HG03442 (cell line): Measurements from ENCODE around the gene HSPB1.
"Not testable (repeated sequence)": the region's sequence is repeated elsewhere in the genome, so short reads cannot be mapped to it uniquely, and the experiment has no call there.

Experiments used
- ATAC-seq: cut with Tn5 transposase; IDR thresholded peaks from one replicate; pipeline ENCODE4 v1.9.1; 2021; ENCODE audit warnings: mild to moderate bottlenecking, moderate library complexity; ENCODE audit not compliant: unreplicated experiment

Gene HSPB1

DNA sequence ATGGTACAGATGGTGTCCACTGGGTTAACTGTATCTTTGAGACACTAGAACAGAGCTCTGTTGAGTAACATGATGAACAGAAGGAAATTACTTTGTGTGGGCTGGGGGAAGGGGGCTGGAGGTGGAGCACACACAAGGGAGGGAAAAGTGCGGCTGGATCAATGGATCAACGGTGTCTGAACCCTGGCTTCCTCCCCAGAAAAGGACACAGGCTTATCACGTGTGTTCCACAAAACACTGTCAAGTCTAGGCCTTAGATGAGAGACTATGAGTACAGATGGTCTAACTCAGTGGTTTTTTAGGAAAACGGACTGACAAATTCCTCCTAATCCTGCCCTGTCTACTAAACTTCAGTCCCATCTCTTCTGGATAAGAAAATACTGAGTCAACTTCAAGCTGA, 27.8 kb downstream of the HSPB1 start:
- no peak for ATAC-seq

DNA sequence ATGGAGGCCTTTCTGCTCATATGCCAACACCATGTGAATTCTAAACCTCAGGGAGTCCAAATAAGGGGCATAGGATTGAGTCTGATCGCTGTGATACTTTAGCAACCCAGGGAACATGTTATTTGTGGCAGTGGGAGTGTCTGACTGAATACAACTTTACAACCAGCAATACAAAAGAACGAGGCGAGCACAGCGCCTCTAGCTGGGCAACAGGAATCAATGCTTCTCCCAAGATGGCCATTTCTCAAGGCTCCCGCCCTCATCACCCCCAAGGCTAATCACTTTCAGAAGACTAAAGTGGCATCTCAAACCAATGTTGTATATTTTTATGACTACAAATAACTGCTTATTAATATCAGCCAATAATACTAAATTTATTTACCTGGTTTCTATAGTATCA, 28.2 kb downstream of the HSPB1 start:
- no peak for ATAC-seq

DNA sequence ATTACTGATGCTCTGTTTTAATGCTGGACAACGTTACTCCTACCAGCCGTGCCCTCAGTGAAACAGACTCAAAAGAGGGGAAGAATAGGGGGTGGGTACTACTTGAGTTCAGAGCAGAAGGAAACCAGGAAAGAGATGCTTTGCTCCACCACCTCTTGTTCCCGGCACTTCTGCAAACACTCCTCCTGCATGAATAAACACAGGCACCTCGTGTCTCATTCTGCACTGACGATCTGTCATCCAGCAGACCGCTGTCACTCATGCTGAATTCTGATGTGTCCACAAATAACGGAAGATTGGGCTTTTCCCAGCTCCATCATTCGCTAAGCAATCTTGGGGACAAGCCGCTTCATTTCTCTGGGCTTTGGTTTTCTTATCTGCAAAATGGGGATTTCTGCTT, 29.6 kb downstream of the HSPB1 start:
- no peak for ATAC-seq

DNA sequence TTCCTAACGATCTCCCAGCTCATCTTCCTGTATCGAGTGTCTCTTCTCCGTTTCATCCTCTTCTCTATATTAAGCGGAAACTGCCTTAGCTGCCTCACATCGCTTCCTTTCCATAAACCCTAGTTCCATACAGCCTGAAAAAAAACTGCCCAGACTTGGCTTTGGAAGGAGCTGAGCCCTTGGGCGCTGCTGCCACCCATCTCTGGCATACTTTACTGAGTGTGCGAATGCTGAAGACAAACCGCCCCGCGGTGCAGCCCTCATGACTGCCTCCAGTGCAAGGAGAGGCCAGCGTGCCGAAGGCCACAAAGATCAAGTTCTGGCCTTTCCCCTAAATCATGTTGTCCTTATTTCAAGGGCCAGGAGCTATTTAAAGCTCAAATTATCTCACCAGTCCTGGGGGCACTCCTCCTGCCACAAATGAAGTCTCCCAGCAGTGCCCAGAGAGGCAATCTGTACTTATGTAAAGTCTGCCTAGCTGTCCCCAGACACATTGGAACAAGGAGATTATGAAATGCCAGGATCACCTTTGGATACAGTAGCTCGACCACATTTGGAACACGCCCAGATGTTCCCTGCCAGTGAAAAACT, 31.1 kb downstream of the HSPB1 start:
- no peak for ATAC-seq

DNA sequence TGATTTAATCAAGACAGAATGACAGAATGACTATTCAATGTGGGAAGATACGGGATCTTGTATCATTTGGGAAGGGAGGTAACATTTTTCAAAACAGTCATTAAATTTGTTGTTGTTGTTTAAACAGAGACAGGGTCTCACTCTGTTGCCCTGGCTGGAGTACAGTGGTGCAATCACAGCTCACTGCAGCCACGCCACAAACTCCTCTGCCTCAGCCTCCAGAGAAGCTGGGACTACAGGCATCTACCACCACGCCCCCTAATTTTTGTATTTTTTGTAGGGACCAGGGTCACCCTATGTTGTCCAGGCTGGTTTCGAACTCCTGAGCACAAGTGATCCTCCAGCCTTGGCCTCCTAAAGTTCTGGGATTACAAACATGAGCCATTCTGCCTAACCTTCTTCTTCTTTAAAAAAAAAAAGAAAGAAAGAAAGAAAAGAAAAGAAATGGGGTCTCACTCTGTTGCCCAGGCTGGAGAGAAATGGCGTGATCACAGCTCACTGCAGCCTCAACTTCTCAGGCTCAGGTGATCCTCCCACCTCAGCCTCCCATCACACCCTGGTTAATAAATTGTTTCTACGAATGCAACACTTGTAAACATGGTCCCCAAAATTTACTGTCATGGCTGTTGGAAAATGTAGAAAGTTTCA, 32.0 kb downstream of the HSPB1 start:
- ATAC-seq = no peak

DNA sequence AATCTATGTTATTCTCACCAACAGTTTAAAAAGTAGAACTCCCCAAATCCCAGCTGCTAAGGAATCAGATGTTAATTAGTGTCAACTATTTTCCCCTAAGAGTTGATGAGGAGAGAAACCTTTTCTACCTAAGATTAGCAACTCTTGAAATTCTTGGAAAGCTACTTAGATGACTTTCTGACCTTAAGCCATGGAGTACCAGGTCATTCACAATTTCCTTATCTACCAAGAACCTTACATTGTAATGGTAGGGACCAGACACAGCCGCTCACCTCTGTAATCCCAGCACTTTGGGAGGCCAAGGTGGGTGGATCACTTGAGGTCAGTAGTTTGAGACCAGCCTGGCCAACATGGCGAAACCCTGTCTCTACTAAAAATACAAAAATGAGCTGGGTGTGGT, 32.9 kb downstream of the HSPB1 start:
- ATAC-seq = not testable (repeated sequence)

DNA sequence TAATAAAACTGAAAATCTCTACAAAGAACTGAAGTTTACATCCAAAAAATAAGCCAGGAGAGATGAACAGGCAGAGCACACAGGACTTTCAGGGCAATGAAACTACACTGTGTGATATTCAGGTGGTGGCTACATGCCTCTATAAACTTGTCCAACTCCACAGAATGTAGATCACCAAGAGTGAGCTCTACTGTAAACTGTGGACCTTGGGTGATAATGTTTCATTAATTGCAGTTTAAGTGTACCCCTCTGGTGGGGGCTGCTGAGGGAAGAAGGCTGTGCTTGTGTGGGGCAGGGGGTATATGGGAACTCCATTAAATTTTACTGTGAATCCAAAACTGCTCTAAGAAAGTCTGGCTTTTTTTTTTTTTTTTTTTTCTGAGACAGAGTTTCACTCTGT, 33.6 kb downstream of the HSPB1 start:
- no peak for ATAC-seq

DNA sequence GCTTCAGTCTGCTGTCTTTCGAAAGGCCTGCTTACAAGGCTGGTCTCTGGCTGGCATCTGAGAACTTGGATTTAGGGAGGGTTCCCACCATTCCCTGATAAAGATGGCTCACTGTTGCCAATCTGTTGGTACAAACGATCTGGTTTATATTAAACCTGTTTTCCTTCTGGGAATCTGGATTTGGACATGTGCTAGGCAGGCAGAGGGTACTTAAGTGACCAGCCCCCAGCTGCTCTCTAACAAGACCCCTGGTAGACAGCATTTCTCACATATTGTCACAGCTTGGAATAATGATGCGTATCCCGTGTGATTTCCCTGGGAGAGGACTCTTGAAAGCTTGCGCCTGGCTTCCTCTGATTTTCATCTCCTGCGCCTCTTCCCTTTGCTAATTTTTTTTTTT, 34.7 kb downstream of the HSPB1 start:
- ATAC-seq = no peak

DNA sequence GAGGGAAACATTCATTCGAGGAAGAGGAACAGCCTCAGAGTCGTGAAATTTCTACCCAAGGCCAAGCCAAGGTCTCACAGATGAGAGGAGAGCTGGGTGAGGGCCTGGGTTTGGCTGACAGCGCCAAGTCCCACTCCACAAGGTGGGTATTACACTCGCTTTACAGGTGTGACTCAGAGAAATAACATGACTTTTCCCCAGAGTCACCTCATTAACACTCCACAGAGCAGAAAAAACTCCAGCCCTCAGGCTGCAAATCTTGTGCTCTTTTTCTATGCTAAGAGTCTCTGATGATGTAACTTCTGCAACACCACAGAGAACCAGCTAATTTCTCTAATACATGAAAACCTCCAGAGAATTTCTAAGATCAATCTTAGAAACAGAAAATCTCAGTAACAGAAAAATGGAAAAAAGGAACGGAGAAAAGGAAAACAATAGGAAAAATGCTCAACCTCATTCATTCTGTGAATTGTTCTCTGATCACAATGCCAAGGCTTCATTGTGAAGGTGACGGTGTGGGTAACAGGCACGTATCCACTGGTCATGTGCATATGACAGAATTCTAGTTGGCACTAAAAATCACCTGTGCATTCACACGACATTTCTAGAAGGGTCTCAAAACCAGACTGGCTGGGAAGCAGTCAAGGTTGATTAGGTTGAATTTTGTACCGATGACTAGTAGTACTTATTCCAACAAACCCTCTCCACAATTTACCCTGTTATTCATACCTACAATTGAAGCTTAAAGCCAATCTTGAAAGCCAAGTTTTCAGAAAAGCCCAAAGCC, 36.0 kb downstream of the HSPB1 start:
- ATAC-seq = no peak

DNA sequence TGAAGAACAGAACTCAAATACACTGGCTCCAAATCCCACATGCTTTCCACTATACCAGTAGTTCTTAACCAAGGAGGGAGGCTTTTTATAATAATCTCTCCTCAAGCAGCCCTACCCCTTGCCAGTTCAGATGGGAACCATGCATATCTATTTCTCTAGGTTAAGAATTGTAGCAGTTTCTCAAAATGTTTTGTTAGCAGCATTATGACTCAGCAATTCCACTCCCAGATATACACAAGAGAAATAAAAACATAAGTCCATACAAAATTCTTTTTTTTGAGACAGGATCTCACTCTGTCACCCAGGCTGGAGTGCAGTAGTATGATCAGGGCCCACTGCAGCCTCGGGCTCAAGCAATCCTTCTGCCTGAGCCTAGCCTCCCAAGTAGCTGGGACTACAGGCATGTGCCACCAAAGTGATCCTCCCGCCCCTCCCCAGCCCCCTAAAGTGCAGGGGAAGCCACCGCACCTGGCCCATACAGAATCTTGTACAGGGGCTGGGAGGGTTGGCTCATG, 38.2 kb downstream of the HSPB1 start:
- ATAC-seq = no peak

DNA sequence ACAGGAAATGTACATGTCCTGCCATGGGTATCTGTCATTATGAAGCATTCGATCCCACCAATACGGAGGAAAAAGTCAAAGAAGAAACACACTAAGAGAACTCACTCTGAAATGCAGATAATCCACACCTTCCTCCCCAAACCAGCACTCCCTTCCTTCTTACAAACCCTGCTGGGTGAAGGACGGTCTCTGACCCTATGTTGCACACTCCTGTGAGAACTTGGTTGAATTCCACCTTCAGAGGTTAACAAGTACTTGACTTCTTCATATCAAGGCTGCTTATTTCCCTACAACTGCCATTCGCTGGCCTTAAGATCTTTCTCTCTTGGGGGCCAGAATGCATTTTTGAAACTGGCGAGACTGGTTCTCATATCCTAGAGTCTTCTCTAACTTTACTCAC, 39.7 kb downstream of the HSPB1 start:
- no peak for ATAC-seq

DNA sequence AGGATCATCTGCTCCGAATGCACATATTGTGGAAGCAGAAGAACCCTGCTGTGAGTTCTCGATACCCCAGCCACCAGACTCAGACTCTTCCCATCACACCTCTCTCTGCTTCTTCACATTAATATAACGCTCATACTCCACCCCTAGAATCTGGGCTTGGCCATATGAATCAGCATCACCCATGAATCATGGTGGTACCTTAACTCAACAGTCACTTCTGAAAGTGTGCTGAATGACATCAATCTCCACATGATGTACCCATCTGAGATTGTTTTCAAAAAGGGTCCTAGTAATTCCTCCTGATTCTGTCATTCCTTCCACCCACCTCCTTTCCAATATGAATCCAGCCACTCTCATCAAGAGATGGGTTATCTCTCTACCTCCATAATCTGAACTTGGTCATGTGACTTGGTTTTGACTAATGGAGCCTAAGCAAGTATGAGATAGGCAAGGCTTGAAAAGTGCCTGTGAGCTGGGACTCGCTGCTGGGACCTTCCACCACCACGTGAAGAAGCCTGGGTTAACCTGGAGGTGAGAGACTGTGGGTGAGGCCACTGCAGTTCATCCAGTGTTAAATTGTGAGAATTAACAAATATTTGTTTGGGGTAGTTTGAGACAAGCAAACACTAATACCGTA, 40.9 kb downstream of the HSPB1 start:
- ATAC-seq = no peak

DNA sequence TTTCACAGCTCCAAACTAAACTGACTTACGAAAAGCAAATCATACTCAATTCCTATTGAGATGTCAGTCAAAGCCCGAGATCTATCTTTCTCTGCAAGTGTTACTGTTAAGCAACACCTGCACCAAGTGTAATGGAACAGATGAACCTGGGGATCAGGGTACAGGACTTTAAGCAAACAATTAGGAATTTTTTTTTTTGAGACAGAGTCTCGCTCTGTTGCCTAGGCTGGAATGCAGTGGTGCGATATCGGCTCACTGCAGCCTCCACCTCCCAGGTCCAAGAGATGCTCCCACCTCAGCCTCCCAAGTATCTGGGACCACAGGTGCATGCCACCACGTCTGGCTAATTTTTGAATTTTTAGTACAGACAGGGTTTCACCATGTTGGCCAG, 41.5 kb downstream of the HSPB1 start:
- no peak for ATAC-seq

DNA sequence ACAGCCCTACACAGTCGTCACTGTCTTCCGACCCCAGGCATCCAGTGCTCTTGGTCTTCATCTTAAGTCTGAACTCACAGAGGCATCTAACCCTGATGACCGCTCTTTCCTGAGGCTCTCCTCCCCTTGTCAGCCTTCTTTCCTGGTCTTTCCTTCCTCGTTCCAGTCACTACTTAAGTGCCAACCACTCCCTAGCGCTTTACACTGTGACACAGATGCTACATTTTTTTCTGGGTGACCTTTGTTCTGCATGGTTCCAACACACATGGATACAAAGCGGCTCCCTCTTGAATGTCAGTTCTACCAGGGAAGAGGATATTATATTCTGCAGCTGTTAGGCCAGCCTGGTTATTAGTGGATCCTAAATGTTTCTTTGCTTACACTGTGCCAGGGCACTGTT, 43.6 kb downstream of the HSPB1 start:
- no peak for ATAC-seq

DNA sequence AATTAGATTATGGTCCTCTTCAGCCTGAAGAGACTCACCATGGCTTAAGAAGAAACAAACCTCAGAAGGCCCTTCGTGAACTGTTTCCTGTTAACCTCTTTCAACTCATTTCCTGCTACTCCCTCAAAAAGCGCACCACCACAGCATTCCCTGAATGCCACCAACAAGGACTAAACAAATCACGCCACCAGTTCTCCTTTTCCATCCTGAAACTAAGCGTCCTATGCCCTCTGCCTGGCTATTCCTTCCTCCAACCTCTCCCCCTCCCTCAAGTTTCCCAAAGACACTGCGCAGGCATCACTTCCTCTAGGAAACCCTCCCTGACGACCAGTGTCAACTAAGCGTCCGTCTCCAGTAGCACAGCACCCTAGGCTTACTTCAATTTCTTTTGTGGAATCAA, 44.3 kb downstream of the HSPB1 start:
- ATAC-seq = no peak

DNA sequence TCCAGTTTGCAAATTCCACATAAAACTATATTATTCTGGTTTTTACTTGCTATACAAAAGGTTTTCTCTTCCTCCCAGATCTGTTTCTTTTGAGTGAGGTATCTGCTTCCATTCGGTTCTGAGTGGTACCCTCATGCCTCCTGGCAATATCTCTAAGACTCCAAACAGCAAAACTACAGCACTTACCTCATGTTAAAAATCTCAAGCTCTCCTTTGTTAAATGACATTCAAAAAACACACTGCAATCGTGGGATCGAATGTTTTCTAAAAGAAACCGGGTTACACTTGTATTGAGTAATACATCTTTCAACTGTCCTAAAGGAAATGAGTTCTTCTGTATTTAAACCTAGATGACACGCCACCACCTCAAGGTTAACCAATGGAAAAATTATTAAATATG, 45.2 kb downstream of the HSPB1 start:
- ATAC-seq = no peak

DNA sequence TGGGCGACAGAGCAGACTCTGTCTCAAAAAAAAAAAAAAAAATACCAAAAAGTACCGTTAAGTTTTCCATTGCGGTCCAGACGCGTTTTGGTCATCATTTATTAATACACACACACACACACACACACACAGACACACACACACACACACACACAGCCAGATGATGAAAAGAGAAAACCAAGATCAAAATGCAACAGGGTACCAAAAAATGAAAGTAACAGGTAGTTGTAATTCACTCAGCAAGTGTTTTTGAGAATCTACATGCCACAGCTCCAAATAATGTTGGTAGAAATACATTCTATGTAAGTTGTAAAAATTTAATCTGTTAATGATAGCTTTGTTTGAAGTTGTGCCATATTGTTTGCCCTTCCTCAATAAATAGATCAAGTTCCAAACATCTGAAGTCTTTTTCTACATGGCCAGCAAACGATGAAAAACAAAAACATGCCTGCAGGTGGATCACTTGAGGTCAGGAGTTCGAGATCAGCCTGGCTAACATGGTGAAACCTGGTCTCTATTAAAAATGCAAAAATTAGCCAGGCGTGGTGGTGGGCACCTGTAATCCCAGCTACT, 46.9 kb downstream of the HSPB1 start:
- ATAC-seq = no peak

DNA sequence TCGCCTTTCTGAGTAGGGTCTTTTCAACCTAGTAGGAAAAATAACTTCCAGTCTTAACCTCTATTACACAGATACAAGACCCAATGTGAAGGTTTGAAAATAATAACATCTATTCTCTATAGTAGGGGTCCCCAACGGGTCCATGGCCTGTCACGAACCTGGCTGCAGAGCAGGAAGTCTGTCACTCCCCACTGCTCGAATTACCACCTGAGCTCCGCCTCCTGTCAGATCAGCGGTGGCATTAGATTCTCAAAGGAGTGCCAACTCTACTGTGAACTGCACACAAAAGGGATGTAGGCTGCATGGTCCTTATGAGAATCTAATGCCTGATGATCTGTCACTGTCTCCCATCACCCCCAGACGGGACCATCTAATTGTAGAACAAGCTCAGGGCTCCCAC, 48.9 kb downstream of the HSPB1 start:
- ATAC-seq = no peak

DNA sequence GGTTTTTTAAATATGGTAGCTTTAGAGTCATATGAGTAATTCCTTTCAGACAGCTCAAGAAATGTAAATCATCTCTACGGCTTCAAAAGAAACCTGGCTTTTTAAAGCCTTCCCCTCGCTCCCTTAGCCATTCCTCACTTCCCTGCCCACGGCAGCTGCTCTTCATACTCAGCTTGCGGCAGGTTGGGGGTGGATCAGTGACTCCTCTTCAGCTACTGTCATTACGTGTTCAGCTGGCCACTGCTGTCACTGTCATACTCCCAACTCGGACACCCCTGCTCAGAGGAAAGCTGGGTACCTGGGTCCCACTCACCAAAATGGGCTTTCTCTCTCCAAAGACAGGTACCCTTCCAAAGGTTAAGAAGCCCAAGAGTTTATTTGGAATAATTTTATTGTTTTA, 49.7 kb downstream of the HSPB1 start:
- ATAC-seq = peak; percentile 57

DNA sequence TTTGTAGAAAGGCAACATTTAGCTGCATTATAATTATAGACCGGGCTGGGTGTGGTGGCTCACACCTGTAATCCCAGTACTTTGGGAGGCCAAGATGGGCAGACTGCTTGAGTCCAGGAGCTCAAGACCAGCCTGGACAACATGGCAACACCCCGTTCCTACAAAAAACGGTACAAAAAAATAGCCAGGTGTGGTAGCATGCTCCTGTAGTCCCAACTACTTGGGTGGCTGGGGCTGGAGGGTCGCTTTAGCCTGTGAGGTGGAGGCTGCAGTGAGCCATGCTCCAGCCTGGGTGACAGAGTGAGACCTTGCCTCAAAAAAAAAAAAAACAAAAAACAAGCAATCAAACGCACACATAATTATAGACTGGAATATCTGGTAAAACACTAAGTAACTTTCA, 51.3 kb downstream of the HSPB1 start:
- ATAC-seq = no peak
